HG03039 (cell line): ENCODE measurements around the gene BLID.

Experiments
- ATAC-seq: cut with Tn5 transposase; IDR thresholded peaks from one replicate; pipeline ENCODE4 v1.9.1; 2021; ENCODE audit warnings: mild to moderate bottlenecking, moderate library complexity; ENCODE audit not compliant: unreplicated experiment

Gene BLID

DNA sequence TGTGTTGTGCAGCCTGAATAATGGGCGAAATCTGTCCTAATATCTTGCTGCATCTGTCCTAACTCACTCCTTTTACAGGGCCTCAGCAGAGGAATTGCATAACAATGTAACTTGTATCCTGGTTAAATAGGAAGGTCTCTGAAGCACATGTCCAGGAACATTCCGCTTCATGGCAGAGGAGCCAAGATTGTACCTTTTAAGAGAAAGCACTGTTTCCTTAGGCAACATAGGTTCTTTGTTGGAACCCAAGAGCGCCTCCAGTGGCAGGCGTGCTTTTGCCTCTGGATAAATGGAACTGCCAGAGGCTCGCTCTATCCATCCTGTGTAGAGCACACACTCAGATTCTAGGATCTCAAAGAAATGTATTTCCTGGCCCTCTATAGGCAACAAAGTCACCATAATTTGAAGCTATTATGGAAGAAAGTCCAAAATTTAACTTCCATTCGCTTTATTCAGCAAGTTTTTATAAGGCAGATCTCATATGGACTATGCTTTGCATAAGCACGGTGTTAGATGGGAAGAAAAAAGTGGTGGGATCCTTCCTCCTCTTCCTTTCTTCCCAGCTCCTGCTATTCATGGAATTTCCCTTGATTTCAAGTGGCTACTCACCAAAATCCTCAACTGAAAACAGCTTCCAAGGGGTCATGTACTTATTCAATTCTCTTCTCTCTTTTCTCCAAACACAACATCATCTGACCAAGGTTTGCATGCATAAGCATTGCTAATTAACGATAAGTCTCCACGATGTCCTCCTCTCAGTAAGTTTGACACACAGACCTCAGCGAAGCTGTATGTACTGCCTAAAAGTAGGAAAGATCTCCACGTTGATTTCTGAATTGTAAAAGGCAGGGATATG is at the start of gene BLID:
Gene BLID, minus strand, starts transcription at position 692 of the 856 bp plus-strand sequence. Its CDS starts 293 bp downstream, at position 399.
- ATAC-seq: no peak

DNA sequence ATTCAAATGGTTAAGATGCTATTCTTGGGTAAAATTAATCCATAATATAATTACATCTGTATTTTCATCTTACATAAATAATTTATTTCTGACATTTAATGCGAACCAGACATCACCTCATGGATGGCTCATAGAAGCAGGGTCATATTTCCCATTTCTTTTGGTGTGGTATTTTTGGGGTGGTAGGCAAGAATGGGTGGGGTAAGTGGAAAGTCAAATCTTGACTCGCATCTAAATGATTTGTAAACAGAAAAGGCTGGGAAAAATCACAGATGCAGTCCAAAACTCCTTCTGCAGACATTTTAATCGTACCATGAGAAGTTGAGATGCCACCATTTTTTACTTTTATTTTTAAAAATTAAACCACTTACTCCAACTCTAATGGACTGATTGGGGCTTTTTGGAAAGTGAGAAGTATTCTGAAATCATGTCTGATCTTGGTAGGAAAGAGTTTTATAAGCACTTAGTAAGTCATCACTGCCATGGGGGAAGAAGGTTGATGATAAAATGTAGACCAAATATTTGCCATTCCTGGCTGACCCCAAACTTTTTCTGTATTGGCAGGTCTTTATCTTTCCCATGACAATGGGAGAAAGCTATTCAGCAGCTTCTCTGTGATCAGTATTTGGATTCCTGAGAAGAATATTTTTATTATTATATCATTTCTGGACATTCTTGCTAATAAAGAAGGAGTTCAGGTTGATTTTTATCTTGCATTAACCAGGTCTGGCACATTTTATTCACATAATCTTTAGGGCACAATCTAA is 47.2 kb upstream of the BLID start:
- no peak for ATAC-seq

- no peak for ATAC-seq
These were observed 46.1 kb upstream of the BLID start for GRCh38 chr11:122162095-122162494.

- ATAC-seq: no peak
These were observed 45.0 kb upstream of the BLID start for GRCh38 chr11:122160841-122161590.

DNA sequence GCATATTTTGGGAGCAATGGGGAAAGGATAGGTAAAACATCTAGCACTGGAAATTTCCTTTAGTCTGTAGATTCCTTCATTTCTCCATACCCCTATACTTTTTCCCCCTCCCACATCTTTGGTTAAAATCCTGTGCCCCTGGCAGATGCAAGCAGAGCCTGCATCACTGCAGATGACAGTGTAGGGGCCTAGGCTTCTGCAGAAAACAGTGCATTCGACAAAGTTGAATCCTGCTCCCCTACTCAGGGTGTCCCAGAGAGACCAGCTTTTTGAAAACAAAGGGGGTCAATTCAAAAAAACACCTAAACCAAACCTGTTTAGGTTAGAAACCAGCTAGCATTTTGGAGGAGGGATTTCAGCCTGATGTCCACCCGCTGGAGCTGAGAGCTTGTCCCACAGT is 43.8 kb upstream of the BLID start:
- ATAC-seq: no peak

- no peak for ATAC-seq
These were observed 43.2 kb upstream of the BLID start for GRCh38 chr11:122159173-122159721.

DNA sequence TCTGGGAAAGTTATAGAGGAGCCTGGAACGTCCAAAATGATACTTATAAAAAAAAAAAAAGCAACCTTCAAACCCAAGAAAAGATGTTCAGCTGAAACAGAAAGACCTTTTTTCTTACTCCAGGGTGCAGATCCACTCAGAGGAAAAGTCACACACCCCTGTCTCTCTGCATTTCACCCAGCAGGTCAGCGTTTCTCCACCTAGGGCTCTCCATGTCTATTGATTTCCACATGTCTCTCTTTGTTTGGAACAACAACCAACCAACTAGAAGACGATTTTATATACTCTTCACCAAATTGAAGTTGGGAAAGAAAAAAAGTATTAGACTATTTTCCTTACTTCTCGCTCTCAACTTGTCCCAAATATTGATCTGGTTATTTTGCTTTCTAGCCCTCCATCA is 42.2 kb upstream of the BLID start:
- no peak for ATAC-seq

DNA sequence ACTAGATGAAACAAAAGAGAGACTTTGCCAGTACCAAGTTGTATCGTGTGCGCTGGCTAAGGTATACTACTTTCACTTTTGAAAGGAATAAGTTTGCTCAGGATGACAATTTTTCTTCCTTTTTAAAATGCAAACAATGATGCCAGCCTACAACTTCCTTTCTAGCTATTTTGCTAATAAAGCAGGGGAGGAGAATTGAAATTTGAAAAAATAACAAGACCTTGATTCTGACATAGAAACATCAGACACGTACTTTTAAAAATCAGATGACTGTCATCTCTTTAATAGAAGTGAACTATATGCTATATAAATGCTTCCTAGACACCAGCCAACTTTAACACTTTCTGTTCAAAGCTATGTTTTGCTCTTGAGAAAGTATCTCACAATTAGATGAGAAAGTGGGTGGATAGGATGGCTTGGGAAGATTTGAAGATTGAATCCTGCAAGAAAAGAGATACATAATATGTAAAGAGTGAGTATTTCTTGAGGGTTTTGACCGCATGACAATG is 41.7 kb upstream of the BLID start:
- ATAC-seq: no peak

GRCh38 chr11:122156940-122157382 is 40.9 kb upstream of the BLID start:
- ATAC-seq: no peak

DNA sequence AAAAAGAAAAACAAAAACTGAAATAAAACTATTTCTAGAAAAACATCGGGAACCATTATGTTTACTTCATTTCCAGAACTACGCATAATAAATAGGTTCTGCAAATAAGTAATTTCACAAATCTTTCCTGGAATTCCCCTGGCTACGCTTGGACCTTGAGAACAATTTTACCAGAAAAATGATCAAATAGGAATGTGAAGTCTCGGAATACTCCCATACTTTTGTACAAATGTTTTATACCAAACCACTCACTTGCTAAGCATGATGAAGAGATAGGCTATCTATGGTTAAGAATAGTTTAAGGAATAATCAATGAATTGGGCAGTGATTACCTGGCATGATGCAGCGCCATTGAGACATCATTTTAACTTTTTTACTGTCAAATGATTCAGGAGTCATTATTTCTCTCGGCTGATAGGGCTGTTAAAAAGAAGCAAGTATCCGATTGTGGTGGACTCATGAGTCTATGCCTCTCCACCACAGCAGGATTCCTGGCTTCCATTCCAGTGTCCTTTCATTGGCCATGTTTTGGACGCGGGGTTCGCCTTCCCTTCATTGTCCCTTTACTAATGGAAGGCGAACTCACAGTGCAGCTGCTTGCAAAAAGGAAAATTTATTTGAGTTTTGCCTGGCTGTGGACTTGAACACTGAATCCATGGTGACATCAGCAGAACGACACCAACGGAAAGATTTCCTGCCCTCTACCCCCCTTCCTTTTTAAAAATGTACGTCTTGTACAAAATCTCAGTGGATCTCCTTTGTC is 39.9 kb upstream of the BLID start:
- no peak for ATAC-seq

DNA sequence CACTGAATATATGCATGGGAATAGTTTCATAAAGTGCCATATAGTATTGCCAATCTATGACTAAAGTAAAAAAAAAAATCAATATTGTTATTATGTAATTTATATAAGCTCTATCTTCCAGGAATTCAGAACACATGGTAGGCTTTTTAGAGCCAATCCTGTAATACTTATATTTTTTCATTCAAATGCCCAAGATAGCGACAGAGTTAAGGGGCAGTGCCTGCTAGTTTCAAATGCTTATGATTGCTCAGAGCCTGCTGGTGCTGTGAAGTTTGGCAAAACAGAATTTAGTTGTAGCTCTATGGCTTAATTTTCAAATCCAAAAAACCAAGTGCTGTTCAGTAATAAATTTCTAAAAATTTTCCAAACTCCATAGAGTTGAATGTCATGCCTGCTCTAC is 39.0 kb upstream of the BLID start:
- no peak for ATAC-seq

- ATAC-seq: no peak
These were observed 38.2 kb upstream of the BLID start for GRCh38 chr11:122154227-122154626.

GRCh38 chr11:122153746-122154145 is 37.7 kb upstream of the BLID start:
- no peak for ATAC-seq

- no peak for ATAC-seq
These were observed 34.5 kb upstream of the BLID start for GRCh38 chr11:122150216-122151124.

DNA sequence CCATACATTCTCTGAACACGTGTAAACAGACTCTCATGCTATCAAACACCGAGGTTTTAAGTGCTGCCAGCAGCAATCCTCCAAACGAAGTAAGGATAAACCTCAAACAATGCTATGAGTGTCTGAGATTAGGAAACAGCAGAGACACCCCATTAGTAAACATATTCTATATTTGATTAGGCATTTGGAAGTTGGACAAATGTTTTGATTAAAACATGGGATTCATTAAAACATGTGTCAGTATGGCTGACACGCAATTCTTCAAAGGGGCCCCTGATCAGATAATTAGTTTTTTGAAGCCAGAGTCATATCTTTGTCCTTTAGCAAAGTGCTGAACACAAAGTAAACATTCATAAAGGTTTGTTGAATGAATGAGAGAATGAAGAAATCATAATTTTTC is 33.2 kb upstream of the BLID start:
- ATAC-seq: no peak

GRCh38 chr11:122146475-122146874 is 30.5 kb upstream of the BLID start:
- ATAC-seq: no peak

DNA sequence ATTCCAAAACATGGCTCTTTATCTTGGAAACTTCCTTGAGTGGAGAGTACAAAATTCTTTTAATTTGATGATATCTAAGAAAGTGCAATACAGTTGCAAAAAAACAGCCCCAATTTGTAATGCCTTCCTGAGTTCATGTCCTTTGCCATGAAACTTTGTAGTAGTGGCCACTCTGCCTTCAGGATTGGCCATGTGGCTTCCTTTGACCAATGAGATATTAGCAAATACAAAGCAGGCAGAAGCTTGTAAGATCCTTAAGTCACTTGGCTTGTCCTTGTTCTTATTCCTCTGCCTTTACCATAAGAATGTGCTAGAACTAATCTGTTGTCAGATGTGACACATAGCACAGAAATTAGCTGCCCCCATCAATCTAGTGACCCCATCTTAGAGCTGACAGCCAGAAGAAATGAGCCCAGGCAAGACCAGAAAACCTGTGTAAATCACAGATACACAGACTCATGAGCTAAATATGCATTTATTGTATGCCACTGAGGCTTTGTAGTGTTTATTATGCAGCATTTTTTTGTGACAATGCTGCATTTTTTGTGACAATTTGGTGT is 29.8 kb upstream of the BLID start:
- ATAC-seq: no peak

DNA sequence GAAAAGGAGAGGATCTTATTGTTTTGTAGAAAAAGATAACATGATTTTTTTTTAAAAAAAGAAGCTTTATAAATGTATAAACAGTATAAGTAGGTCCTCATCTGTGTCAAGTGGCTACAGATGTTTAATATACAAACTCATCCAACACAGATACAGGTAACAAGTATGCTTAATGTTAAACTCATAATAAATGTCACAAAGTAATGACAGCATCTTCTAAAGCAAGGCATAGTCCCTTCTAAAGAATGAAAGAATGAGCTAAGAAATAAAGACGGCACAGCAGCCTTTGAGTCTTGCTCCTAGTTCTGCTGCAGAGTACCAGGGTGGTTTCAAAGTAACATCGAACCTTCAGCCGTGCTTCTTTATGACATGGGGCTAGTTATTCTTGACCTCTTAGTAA is 28.7 kb upstream of the BLID start:
- ATAC-seq: no peak

- ATAC-seq: no peak
These were observed 25.7 kb upstream of the BLID start for GRCh38 chr11:122141725-122142124.
